ENCODE measurements around the gene CDK2AP2.
"Not testable (repeated sequence)": the region's sequence is repeated elsewhere in the genome, so short reads cannot be mapped to it uniquely, and the experiment has no call there.

Gene CDK2AP2

DNA sequence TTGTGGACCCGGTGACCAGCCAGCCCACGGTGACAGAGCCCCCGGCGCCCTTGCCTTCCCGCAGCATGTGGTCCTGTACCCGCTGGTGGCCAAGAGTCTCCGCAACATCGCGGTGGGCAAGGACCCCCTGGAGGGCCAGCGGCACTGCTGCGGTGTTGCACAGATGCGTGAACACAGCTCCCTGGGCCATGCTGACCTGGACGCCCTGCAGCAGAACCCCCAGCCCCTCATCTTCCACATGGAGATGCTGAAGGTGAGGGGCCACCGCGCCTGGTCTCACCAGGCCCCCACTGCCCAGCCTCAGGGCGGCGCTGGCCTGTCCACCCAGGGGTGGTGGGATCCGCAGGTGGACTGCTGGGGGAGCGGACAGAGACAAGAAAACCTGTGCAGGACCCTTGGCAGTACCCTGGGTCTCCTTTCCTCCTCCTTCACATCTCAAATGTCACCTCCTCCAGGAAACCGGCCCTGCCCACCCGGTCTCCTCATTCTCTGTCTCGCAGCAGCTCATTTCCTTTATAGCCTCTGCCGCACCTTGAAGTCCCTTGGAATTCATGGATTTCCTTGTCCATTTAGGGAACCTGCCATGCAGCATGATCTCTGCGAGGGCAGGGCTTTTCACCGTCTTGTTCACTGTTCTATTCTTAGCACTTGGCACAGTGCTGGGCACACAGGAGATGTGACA lies 18.6 kb downstream of the CDK2AP2 start:
- DNase-seq = no peak

DNA sequence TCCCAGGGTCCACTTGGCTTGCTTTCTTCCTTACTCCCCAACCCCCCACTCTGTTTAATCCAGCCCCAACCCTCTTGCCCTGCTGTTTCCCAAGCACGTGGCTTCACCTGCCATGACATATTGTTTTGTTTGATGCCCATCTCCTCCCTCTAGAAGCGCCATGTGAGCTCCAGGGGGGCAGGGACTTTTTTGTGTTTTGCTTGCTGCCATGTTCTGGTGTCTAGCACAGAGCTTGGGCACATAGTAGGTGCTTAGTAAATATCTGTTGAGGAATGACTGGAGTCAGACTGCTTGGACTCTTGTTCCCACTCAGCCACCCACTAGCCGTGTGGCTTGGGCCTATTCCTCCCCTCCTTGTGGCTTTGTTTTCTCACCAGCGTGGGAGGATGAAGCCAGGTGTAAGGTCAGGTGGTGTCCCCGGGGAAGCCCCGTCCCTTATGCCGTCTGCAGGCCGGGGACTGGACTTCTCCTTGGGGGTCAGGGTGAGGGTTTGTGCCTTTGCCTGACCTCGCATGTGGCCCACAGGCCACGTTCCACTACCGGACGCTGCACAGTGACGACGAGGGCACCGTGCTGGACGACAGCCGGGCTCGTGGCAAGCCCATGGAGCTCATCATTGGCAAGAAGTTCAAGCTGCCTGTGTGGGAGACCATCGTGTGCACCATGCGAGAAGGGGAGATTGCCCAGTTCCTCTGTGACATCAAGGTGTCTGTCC lies 21.3 kb downstream of the CDK2AP2 start:
- peak; percentile 66 for DNase-seq

DNA sequence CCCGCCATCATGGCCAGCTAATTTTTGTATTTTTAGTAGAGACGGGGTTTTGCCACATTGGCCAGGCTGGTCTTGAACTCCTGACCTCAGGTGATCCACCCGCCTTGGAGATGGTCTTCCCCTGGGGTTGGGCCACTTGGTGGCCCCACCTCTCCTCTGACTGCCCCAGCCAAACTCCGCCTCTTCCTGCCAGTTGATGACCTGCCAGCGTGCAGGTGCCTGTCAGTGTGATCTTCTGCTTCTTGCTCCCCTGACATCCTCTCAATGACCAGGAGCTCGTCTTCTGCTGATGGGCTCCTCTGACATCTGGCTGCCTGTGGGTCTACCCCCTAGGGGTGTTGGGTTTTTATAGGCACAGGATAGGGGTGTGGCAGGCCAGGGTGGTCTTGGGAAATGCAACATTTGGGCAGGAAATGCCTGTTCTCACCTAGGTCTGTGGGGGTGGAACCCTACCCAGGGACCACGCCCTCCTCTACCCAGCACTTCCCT lies 22.0 kb downstream of the CDK2AP2 start:
- peak; percentile 81 for DNase-seq

DNA sequence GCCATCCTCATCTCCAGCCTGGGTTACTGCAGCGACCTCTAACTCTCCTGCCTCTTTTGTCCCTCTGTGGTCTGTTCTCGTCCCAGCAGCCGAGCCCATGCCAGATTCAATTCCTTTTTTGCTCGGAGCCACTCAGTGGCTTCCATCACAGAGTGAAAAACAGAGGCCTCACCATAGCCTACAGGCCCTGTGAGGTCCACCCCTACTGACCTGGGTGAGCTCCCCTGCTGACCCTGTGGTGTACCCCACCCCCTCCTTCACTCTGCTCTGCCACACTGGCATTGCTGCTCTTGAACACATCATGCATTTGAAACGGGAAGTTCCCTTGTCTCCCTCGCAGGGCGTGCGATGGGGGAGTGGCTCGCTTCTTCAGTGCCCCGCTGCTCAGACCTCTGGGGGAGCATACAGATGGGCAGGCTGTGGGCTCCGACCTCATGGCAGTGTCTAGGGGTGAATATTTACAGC lies 23.1 kb downstream of the CDK2AP2 start:
- DNase-seq = peak; percentile 84

DNA sequence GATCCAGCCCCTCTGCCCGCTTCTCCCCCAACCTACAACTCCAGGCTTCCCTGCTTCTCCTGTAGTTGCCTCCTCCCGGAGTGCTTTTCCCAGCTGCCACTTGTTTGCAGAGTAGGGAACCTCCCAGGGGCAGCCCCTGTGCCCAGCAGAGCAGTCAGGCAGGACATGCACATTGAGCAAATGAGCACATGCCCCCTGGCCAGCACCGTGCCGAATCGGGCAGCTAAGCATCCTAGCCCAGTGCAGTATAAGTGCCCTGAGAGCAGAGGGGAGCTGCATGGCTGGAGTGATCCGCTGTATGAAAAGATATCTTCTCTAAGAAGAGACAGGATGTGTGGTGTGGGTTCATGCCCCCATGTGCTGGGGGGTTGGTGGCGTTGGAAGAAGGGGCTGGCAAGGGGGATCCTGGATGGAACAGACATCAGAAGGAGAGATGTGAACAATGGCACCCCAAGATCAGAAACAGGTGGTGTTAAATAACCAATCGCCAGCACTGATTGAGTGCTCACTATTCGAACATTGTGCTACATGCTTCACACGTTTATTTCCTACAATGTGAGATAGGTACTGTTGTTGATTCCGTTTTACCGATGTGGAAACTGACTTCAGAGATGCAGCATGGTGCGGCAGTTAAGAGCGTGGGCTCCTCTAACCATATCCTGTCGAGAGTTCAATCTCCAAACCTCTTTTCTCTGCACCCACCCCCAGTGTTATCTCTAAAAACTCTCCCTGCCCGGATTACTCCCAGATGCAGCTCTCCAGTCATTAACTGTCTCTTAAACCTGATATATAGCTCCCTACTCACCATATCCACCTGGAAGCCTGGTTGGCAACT lies 23.9 kb downstream of the CDK2AP2 start:
- DNase-seq = peak; percentile 60

DNA sequence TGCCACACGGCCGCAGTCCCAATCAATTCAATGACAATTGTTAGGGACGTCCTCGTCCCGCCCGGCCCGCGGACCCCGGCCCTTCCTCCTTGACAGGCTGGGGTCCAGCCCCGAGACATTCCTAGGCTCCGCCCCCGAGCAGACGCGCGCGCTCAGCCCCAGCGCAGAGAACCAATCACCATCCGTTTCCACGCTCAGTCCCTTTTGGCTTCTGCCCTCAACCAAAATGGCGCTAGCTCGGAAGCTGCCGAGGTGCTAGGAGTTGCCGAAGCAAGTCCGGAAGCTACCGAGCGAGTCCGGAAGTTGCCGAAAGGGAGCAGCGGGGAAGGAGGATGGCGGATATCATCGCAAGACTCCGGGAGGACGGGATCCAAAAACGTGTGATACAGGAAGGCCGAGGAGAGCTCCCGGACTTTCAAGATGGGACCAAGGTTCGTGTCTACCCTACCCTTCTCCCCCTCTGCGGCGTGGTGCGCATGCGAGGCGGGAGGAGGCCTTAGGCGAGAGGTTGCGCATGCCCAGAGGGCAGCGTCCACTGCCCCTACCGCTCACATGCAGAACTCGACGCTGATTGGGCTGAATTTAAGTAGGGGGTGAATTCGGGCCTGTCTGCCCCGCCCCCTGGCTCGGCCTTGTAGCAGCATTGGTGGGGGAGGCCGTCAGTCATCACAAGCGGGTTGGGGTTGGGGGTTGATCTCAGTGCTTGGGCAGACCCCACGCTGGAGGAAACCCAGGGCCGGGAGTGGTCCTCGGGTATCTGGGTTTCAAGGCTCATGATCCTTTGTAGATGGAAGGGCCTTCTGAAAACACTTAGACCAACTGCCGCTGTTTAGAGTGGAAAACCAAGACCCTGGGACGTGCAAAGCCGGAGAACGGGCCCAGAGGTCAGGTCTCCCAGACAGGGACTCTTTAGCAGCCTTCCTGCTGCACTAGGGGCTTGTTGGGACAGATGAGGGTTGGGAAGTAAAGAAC lies 24.8 kb downstream of the CDK2AP2 start, which contains the start of gene AIP:
Gene AIP (plus strand): TSS at position 200 of the 972 bp plus-strand sequence. CDS start 133 bp downstream, at position 333.
- peak; percentile 98 for DNase-seq

DNA sequence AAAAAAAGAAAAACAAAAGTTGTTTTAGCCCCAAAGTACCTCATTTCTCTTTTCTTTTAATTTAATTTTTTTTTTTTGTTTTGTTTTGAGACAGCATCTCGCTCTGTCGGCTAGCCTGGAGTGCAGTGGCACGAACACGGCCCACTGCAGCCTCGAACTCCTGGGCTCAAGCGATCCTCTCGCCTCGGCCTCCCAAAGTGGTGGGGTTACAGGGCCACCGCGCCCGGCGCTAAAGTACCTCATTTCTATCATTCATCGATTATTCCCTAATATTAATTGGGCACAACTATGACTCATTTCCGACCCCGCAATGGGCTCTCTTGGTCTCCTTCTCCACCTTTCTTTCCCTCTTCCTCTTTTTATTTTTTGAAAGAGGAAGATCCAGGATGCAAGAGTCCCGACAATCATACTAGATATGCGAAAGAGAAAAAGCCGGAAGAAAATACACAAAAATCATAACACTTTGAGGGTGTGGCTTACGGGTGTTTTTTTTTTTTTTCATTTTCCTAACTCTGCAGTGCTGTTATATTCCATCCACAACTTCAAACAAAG lies 25.6 kb downstream of the CDK2AP2 start:
- no peak for DNase-seq

DNA sequence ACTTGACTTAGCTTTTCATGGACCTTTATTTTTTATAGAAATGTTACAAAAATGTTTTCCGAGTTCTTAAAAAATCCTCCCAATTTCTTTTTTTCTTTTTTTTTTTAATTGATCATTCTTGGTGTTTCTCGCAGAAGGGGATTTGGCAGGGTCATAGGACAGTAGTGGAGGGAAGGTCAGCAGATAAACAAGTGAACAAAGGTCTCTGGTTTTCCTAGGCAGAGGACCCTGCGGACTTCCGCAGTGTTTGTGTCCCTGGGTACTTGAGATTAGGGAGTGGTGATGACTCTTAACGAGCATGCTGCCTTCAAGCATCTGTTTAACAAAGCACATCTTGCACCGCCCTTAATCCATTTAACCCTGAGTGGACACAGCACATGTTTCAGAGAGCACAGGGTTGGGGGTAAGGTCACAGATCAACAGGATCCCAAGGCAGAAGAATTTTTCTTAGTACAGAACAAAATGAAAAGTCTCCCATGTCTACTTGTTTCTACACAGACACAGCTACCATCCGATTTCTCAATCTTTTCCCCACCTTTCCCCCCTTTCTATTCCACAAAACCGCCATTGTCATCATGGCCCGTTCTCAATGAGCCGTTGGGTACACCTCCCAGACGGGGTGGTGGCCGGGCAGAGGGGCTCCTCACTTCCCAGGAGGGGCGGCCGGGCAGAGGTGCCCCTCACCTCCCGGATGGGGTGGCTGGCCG lies 30.5 kb downstream of the CDK2AP2 start:
- DNase-seq = not testable (repeated sequence)

DNA sequence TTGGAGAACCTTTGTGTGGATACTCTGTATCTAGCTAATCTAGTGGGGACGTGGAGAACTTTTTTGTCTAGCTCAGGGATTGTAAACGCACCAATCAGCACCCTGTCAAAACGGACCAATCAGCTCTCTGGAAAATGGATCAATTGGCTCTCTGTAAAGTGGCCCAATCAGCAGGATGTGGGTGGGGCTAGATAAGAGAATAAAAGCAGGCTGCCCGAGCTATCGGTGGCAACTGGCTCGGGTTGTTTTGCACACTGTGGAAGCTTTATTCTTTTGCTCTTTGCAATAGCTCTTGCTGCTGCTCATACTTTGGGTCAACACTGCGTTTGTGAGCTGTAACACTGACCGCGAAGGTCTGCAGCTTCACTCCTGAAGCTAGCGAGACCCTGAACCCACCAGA lies 31.3 kb downstream of the CDK2AP2 start:
- not testable (repeated sequence) for DNase-seq

DNA sequence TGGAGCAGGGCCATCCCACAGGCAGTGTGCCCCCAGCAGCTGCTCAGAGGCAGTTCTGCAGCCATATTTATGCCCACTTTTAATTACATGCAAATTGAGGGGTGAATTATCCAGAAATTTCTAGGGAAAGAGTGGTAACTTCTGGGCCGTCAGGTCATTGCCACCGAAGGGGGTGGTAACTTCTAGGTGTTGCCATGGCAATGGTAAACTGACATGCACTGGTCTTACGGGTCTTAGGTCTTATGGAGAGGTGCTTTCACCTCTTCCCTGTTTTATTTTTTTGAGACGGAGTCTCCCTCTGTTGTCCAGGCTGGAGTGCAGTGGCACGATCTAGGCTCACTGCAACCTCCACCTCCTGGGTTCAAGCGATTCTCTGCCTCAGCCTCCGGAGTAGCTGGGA lies 35.1 kb downstream of the CDK2AP2 start:
- DNase-seq = no peak

DNA sequence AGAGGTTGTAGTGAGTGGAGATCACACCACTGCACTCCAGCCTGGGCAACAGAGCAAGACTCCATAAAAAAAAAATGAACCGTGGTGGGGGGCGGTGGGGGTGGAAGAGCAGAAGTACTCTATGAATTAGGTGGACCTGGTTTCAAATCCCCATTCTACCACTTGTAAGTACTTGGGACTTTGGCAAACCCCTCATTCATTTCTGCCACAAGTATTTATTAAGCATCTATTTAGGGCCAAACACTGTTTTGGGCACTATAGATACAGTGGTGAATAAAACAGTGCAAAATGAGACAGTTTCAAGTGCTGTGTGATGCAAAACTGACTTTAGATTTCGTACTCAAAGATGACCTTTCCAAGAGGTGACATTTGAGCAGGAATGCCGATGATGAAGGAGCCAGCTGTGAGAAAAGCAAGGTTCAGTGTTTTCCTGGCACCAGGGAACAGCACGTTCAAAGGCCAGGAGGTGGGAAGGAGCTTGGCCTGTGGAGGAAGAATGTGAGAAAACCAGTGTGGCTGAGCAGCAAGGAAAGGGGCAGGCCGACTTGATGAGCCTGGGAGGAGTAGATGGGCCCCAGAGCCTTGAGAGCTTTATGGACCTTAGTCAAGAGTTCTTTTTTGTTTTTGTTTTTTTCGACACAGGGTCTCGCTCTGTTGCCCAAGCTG lies 37.5 kb downstream of the CDK2AP2 start:
- DNase-seq = no peak

DNA sequence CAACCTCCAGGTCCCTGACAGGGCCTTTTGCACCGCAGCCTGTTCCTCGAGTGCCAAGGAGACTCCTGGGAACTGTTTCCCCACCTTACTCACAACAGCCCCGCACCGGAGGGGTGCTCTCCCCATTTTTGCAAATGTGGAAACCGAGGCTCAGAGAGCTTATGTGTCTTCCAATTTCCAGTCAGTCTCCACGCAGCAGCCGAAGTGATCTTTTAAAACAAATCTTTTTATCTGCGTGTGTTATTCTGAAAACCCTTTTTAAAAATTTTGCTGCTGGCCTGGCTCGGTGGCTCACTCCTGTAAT lies 38.5 kb downstream of the CDK2AP2 start:
- DNase-seq = no peak

DNA sequence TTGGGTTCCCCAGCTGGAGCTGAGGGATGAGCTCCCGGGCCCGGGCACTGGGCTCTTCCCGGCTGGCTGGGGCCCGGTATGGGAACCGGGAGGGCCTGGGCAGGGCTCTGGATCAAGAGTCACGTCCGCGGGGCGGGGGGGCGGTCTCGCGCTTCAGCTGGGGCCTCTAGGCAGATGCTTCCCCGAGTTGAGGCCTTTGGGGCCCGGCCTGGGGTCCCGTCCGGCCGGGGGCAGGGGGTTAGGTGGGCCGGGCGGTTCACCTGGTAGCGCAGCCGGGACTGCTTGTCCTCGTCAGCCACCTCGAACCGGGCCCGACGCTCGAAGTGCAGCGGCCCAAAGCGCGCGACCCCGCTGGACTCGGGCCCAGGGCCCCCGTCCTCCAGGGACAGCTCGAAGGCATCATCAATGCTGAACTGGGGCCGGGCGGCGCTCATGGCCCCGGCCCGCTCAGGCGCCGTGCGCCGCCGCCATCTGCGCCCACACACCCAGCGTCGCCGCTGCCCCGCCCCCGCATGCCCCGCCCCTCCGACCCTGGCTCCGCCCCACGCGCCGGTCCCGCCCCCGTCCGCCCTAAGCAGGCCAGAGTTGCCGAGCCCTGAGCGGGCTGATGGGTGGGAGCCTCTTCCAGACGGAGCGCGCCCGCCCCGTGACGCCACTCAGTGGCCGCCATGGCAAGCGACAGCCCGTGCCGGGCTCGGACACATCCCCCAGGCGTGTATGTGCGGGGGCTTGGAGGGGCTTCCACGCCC lies 39.0 kb downstream of the CDK2AP2 start, which contains the start of gene TMEM134:
Gene TMEM134 (minus strand): TSS at position 493 of the 749 bp plus-strand sequence. CDS start 59 bp downstream, at position 434.
- DNase-seq = peak; percentile 94

DNA sequence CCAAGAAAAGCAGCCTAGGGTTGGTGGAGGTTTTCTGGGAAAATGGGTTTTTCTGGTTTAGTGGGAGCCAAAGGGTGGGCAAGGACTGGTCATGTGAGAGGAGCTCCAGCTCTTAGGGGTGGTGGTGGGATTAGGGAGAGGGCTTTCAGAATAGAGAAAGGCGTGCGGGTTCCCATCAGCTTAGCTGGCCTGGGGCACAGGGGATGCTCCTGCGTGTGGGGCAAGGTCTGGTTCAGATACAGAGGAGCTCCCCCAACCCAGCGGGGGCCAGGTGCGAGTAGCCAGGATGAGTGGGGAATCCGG lies 39.6 kb downstream of the CDK2AP2 start:
- no peak for DNase-seq

DNA sequence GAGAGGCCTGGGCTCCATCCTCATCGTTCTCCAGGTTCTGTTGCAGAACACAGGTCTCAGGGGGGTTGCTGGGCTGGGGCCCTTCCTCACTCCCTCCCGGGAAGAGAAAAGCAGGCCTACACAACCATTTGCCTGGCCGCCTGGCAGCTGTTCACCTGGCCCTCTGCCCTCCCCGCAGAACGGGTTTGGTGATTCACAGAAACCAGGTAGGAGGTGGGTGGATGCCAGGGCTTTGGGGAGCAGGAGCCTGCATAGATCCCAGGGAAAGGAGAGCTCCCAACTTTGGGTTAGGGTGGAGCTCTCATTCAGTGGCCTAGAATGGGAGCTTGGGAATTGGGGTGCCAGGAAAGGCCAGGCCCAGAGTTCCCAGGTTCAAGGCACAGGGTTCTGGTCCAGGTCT lies 39.9 kb downstream of the CDK2AP2 start:
- peak; percentile 54 for DNase-seq

DNA sequence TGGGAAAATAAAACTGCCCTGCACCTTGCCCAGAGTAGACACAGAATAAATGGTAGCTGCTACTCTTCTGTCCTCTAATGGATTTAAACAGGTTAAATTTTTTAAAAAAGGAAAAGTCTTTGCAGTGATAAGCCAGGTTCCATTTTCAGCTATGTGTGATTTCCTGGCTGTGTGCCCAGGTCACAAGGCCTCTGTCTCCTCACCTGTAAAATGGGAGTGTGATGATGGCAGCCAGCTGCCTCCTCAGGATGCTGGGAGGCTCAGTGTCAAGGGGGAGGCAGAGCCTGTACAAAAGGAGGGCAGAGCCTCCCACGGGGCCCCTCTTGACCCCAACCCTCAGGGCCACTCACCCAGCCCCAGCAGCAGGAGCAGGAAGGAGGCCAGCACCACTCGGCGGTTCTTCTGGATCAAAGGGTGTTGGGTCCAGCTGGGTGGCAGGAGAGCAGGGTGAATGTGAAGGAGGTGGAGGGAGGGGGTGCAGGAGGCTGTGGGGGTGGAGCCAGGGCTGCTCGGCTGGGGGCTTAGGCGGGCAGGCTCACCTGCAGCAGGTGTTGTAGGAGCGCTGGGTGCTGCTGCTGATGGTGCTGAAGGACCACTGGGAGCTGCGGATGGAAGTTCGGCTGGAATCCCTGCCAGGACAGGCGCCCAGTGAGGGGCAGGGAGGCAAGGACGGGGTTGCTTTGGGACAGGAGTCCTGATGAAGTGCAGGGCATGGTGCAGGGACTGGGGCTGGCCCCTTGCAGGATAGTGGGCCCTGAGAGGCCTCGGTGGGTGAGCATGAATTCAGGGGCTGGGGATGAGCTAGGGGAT lies 40.8 kb downstream of the CDK2AP2 start:
- no peak for DNase-seq

DNA sequence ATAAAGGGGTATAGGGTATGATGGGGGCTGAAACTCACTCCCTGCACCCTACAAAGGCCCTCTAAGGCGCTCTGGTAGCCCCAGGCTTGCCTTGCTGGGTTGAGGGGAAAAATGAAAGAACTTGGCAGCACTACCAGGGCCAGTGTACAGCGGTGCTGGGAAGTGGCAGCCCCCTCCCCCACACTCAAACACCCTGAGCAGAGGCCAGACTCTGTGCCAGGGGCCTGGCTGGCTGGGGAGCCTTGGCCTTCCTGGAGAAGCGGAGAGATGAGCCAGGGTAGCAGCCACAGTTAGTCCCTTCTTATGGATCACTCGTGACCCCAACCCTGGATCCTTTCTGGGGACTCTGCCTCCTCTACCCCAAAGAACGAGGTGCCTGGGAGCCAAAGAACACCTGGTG lies 41.6 kb downstream of the CDK2AP2 start:
- no peak for DNase-seq

DNA sequence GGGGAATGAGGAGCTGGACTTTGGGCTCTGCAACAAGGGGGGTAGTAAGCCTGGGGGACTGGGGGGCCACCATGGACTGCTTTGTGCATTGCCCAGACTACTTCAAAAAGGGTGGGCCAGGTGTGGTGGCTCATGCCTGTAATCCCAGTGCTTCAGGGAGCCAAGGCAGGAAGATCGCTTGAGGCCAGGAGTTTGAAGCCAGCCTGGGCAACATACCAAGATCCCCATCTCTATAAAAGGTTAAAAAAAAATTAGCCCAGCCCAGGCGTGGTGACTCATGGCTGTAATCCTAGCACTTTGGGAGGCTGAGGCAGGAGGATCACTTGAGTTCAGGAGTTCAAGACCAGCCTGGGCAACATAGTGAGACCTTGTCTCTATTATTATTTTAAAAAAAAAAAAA lies 42.4 kb downstream of the CDK2AP2 start:
- DNase-seq = not testable (repeated sequence)

DNA sequence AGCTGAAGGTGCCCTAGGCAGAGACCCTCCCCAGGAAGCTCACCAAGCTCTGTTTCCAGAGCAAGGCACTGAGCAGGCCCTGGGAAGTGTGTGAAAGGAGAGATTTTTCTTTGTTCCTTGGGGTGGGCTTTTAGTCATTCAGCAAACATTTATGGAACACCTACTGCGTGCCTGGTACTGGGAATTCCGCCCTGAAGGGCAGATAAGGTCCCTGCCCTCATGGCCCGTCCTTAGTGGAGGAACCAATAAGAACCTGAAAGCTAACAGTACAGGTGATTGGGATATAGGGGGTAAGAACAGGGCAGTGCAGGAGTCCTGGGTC lies 42.8 kb downstream of the CDK2AP2 start:
- no peak for DNase-seq

Data from activated CD4-positive, alpha-beta T cell treated with anti-CD3 and anti-CD28 coated beads for 48 hours (primary cell).